ENCODE data around the gene XG. TPM values are rescaled to one million over a fixed set of nuclear protein-coding genes. Genes with fewer than 3 reads are reported as not detected.

Gene XG
- total RNA-seq, 2 experiments from 2014 or later, result not detected

DNA sequence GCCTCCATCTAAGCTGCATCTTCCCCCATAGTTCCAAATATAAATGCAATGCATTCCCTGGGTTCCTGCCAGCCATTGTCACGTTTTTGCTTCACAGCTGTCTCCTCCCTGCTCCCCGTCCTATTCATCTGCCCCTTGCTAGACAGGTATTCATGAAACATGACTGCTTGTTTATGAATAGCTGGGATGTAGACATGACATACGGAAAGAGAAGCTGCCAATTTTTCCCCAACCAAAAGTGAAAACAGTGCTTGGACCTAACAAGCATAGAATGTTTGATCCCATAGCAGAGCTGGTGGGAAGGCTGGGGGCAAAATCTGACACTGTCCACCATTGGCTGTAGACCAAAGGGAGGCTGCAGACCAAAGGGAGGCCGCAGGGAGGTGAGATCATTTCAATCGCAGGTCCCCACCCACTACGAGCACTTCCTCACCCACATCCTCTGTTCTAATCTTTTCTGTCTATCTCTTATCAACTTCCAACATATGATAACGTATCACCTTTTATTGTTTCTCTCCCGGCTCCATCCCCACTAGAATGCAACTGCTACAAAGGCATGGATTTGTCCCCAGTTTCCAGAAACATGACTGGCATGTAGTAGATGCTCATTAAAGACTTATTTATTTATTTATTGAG, 68.4 kb downstream of the XG start:
- Mint-ChIP-seq H3K4me3 (no peak overlapping the region), H3K36me3 (ENCODE audit: low read depth) (no peaks in the 10 kb centered on the region), H3K4me1 (ENCODE audit: low read depth) (peaks cover 3% of the 10 kb centered on the region), H3K27me3 (no peaks in the 10 kb centered on the region), H3K27ac (no peak overlapping the region), H3K9me3 (no peaks in the 10 kb centered on the region)
- TF ChIP-seq, protein P1, sequence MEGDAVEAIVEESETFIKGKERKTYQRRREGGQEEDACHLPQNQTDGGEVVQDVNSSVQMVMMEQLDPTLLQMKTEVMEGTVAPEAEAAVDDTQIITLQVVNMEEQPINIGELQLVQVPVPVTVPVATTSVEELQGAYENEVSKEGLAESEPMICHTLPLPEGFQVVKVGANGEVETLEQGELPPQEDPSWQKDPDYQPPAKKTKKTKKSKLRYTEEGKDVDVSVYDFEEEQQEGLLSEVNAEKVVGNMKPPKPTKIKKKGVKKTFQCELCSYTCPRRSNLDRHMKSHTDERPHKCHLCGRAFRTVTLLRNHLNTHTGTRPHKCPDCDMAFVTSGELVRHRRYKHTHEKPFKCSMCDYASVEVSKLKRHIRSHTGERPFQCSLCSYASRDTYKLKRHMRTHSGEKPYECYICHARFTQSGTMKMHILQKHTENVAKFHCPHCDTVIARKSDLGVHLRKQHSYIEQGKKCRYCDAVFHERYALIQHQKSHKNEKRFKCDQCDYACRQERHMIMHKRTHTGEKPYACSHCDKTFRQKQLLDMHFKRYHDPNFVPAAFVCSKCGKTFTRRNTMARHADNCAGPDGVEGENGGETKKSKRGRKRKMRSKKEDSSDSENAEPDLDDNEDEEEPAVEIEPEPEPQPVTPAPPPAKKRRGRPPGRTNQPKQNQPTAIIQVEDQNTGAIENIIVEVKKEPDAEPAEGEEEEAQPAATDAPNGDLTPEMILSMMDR (IDR thresholded peaks at IDR 0.05), result no peak
- ChIA-PET CTCF (no interaction called here), POLR2A (no interaction called here)
- DNase-seq (no peak), ATAC-seq (no peak)
- intact Hi-C loops (cut with micrococcal nuclease), result no loop called here

DNA sequence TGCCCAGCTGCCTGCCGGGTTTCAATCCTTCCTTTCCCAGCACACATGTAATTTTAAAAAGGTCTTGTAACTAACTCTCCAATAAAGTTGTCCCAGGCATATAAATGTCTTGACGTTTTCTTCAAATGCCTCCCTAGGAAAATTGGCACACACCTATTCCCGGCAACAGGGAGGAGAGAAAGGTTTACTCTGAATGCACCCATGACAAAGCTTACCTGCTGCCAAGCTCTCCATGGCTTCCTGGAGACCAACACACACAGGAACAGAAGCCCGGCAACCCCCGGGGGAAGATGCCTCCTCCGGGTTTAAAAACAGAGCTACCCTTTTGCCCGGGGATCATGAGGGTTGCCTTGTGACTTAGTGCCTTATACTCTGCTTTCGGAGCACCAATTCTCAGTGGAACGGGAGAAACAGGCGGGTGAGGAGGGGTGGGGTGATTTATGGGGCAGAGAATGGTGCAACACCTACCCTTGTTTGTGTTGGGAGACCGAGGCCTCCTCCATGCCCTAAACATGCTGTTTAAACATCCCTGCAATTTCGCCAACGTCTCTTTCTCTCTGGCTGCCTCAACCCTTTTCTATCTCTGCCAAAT, 72.1 kb downstream of the XG start:
- Mint-ChIP-seq H3K27ac (no peak overlapping the region), H3K27me3 (no peaks in the 10 kb centered on the region), H3K36me3 (ENCODE audit: low read depth) (no peaks in the 10 kb centered on the region), H3K9me3 (no peaks in the 10 kb centered on the region), H3K4me1 (ENCODE audit: low read depth) (peaks cover 3% of the 10 kb centered on the region), H3K4me3 (no peak overlapping the region)
- CTCF ChIA-PET, result no interaction called here
- DNase-seq (no peak), ATAC-seq (no peak)
- POLR2A ChIA-PET, result no interaction called here
- intact Hi-C loops (cut with micrococcal nuclease), result no loop called here
- TF ChIP-seq, protein P1 (IDR thresholded peaks at IDR 0.05), result no peak

DNA sequence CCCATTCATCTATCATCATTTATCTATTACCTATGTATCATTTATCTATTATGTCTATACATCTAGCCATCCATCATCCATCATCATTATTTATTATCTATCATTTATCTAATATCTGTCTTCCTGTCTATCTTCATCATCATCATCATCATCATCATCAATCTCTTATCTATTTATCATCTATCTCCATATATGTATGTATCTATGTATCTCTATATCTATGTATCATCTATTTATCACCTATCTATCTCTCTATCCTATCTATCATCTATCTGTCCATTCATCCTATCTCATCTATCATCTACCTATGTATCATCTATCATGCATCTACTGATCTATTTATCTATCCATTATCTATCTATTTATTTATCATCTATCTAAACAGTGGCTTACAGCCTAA, 73.0 kb downstream of the XG start:
- intact Hi-C loops (cut with micrococcal nuclease), result no loop called here
- Mint-ChIP-seq H3K4me3 (no peak overlapping the region), H3K36me3 (ENCODE audit: low read depth) (no peaks in the 10 kb centered on the region), H3K4me1 (ENCODE audit: low read depth) (peaks cover 3% of the 10 kb centered on the region), H3K27ac (no peak overlapping the region), H3K9me3 (no peaks in the 10 kb centered on the region), H3K27me3 (no peaks in the 10 kb centered on the region)
- TF ChIP-seq, protein P1 (IDR thresholded peaks at IDR 0.05), result no peak
- DNase-seq, result no peak
- ATAC-seq, result no peak
- ChIA-PET CTCF (no interaction called here), POLR2A (no interaction called here)

DNA sequence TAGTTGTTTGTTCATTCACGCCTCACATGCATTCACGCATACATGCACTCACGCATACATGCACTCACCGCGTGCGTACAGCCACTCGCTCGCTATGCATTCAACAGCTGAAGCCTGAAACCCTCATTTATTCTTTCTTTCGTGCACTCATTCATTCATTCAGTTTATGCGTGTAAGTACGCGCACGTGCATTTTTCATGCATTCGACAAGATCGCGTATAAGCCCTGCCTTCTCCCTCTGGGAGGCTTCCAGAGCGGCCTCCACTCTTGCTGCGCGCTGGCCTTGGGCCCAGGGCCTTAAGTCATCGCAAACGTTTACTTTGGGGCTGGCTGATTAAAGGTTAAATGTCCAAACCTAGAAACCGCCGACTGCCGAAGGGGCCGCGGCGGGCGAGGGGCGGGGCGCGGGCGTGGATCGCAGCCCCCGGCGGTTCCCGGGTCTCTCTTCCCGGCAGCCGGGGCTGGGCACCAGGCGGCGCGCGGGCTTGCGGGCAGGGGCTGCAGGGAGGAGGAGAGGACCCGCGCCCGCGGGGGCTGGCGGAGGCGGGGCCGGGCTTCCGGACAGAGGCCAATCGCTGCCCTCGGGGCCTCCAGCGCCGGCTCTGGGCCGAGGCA, 76.6 kb downstream of the XG start, which contains the start of gene GYG2:
GYG2 (plus strand) TSS at position 587 of the 615 bp plus-strand sequence. CDS start 1,259 bp downstream, outside the sequence.
- no peaks in the 10 kb centered on the region for H3K36me3 Mint-ChIP-seq (ENCODE audit: low read depth)
- ATAC-seq (no peak), DNase-seq (no peak)
- TF ChIP-seq, protein P1 (IDR thresholded peaks at IDR 0.05), result no peak
- H3K4me3 Mint-ChIP-seq, result no peak within 1 kb of the TSS
- H3K4me1 Mint-ChIP-seq (ENCODE audit: low read depth), result no peaks in the 10 kb centered on the region
- H3K27me3 Mint-ChIP-seq, result peaks cover 6% of the 10 kb centered on the region
- H3K27ac Mint-ChIP-seq, result no peak within 1 kb of the TSS
- intact Hi-C loops (cut with micrococcal nuclease), result no loop called here
- ChIA-PET POLR2A (no interaction called here), CTCF (no interaction called here)
- no peaks in the 10 kb centered on the region for H3K9me3 Mint-ChIP-seq

DNA sequence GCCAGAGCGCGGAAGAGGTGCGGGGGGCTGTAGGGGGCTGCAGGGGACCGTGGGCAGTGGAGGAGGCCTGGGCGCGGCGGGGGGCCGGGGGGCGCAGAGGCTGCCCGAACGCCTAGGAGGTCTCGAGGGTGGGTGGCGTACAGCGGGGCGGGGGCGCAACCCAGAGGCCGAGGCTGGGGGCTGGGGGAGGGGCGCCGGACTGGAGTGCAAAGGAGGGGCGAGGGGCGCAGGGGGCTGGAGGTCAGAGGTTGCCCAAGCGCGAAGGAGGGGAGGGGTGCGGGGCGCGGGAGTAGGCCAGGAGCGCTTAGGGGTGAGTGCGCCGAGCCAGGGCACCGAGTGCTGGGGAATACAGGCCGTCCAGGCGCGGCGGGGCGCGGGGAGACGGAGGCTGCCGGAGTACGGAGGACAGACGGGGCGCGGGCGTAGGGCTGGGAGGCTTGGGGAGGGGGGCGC, 77.1 kb downstream of the XG start:
- H3K4me3 Mint-ChIP-seq, result no peak overlapping the region
- no peak overlapping the region for H3K27ac Mint-ChIP-seq
- TF ChIP-seq, protein P1 (IDR thresholded peaks at IDR 0.05), result no peak
- H3K9me3 Mint-ChIP-seq, result no peaks in the 10 kb centered on the region
- H3K27me3 Mint-ChIP-seq, result peaks cover 6% of the 10 kb centered on the region
- no peak for ATAC-seq
- intact Hi-C loops (cut with micrococcal nuclease), result no loop called here
- ChIA-PET CTCF (no interaction called here), POLR2A (no interaction called here)
- no peak for DNase-seq
- no peaks in the 10 kb centered on the region for H3K4me1 Mint-ChIP-seq (ENCODE audit: low read depth)
- no peaks in the 10 kb centered on the region for H3K36me3 Mint-ChIP-seq (ENCODE audit: low read depth)

Measured in activated CD8-positive, alpha-beta T cell treated with anti-CD3 and anti-CD28 coated beads for 36 hours (primary cell).